C4-2B (cell line): Measurements from ENCODE around the gene RBM45.

ENCODE experiments used
- ZFX ChIP-seq: fragments of 450-650 bp; IDR thresholded peaks from 2 replicates; pipeline ENCODE4 v1.6.1; 2017
- TF ChIP-seq, protein P1 (sequence below): fragments of 450-650 bp; conservative IDR thresholded peaks from 2 replicates; pipeline ENCODE4 v1.5.1; 2017; ENCODE audit warnings: mild to moderate bottlenecking

DNA sequence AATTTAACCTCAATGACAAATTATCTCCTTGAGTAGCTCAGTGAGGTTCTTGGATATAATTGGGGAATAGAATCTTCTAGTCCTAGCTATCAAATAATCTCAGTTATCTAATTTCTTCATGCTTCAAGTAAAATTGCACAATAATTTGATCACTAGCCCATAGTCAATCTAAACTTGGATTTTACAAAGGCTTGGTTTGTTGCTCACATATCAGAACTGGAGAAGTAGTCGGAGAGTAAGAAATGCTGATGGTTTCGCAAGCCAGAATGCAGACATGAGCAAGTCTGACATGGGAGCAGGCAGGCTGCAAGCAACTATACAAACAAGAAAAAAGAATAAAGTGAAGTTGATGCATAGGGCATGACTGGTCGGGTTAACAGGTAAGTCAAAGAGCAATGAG lies 28.0 kb upstream of the RBM45 start:
- TF ChIP-seq, protein P1, sequence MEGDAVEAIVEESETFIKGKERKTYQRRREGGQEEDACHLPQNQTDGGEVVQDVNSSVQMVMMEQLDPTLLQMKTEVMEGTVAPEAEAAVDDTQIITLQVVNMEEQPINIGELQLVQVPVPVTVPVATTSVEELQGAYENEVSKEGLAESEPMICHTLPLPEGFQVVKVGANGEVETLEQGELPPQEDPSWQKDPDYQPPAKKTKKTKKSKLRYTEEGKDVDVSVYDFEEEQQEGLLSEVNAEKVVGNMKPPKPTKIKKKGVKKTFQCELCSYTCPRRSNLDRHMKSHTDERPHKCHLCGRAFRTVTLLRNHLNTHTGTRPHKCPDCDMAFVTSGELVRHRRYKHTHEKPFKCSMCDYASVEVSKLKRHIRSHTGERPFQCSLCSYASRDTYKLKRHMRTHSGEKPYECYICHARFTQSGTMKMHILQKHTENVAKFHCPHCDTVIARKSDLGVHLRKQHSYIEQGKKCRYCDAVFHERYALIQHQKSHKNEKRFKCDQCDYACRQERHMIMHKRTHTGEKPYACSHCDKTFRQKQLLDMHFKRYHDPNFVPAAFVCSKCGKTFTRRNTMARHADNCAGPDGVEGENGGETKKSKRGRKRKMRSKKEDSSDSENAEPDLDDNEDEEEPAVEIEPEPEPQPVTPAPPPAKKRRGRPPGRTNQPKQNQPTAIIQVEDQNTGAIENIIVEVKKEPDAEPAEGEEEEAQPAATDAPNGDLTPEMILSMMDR = no peak
- no peak for TF ChIP-seq ZFX
